Keratinocyte (primary cell): ENCODE results near the gene TH.

ENCODE experiments used
- CTCF ChIP-seq, 3 experiments: IDR thresholded peaks in 1 of 3; conservative IDR thresholded peaks in 1 of 3; optimal IDR thresholded peaks in 1 of 3; 2 replicates in 2 of 3; 3 replicates in 1 of 3; pipeline versions ENCODE3 to v1.5.1; 2011; ENCODE audit warnings: low read length in 3 of 3, mild to moderate bottlenecking in 3 of 3, moderate library complexity in 2 of 3, control low read depth in 1 of 3, inconsistent platforms in 1 of 3; ENCODE audit not compliant: insufficient read depth in 2 of 3; ENCODE audit errors: extremely low read depth in 1 of 3
- EZH2 ChIP-seq: IDR thresholded peaks from one replicate; pipeline ENCODE4 v1.6.1; 2012; ENCODE audit warnings: inconsistent platforms, mild to moderate bottlenecking, low read length, moderate library complexity

DNA sequence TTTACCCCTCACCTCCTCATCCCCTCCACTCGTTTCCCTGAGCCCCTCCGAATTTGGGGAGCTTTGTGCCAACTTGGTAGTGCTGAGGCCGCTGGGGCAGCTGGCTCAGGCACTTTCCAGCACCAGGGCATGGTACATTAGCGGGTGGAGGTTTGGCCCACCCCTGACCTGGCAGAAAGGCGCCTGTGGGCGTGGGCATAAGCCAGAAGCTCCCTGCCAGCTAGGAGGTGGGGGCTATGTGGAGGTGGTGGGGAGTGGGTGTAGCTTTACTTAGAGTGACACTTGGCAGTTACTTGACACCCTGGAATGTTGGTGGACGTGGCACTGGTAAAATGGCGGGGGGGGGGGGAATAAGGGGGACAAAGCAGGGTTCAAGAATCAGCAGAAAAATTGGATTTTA, 22.2 kb downstream of the TH start:
- TF ChIP-seq CTCF (optimal IDR thresholded peaks at IDR 0.05 in 1 of 3, IDR thresholded peaks at IDR 0.05 in 1 of 3, conservative IDR thresholded peaks at IDR 0.05 in 1 of 3; ENCODE audit: extremely low read depth in 1 of 3, insufficient read depth in 2 of 3, low read length in 3 of 3) (no peak), EZH2 (no peak)
